ENCODE measurements around the gene MPP1. TPM values are rescaled to one million over a fixed set of nuclear protein-coding genes. Genes with fewer than 3 reads are reported as not detected.

The MPP1 gene
- polyA plus RNA-seq, 1 experiment: 14.2 TPM

GRCh38 chrX:154815274-154815818 is 10.1 kb upstream of the MPP1 start:
- ChIA-PET POLR2A (no interaction called here), CTCF (no interaction called here)

DNA sequence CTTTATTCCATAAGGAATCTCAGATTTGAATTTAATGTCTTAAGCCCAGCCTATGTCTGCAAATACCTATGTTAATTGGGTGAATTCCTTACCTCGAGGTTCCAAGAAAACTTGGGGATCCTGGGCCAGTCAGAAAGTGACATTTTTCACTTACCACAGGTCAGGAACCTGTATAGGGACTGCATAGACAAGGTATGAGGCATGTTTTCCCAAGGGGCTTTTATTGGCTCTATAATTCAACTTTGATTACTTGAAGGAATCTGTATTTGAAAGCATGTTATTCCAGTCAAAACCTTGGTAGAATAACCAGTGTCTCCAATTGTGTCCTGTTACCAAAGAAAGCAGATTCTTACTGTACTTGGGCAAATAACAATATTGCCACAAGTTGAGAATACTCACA is 8.5 kb upstream of the MPP1 start:
- Histone ChIP-seq H3K4me3 (ENCODE audit: low read depth, low read length) (no peak overlapping the region), H3K27me3 (ENCODE audit: control insufficient read depth, insufficient read depth, low read length) (no peaks in the 10 kb centered on the region), H3K36me3 (ENCODE audit: control insufficient read depth, insufficient read depth, low read length) (no peaks in the 10 kb centered on the region)
- ChIA-PET POLR2A (no interaction called here), CTCF (no interaction called here)
- DNase-seq (ENCODE audit: low read depth): no peak
- TF ChIP-seq CTCF (IDR thresholded peaks at IDR 0.05; ENCODE audit: insufficient read depth, low read depth, low read length): no peak

More at GRCh38 chrX:154815274-154815818, 10.1 kb upstream of the MPP1 start:
- TF ChIP-seq CTCF (IDR thresholded peaks at IDR 0.05; ENCODE audit: insufficient read depth, low read depth, low read length): no peak
- Histone ChIP-seq H3K27me3 (ENCODE audit: control insufficient read depth, insufficient read depth, low read length) (0 out of 2 replicates have a peak, but pooled peaks cover 1% of the 10 kb centered on the region), H3K36me3 (ENCODE audit: control insufficient read depth, insufficient read depth, low read length) (no peaks in the 10 kb centered on the region), H3K4me3 (ENCODE audit: low read depth, low read length) (no peak overlapping the region)
- no peak for DNase-seq (ENCODE audit: low read depth)

DNA sequence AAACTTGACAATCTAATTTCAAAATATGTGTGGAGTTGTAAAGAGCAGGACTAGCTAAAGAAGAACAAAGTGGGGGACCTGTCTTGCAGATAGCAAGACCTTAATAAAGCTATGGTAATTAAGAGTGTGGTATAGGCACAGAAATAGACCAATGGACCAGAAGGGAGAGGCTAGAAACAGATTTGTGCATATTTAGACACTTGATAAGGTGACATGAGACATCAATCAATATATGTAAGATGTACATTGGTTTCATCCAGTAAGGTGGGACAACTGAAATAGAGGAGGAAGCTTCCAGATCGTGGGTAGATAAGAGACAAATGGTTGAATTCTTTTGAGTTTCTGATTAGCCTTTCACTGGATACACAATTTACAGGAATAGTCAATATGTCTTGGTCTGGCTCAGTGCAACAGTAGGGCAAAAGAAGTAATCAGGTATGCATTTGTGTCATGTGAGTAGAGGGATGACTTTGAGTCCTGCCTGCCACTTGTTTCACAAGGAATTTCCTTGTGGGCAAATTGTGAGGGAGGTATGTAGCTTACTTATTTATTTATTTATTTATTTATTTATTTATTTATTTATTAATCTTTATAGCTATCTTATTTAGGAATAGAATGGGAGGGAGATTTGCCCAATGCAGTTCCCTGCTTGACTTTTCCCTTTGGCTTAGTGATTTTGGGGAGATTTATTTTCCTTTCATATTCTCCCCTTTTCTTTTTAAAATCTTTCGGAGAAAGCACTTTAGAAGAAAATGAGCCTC is 7.2 kb upstream of the MPP1 start:
- CTCF ChIA-PET: no interaction called here
- no peaks in the 10 kb centered on the region for H3K36me3 ChIP-seq (ENCODE audit: control insufficient read depth, insufficient read depth, low read length)
- no peak for TF ChIP-seq CTCF (IDR thresholded peaks at IDR 0.05; ENCODE audit: insufficient read depth, low read depth, low read length)
- POLR2A ChIA-PET: no interaction called here
- H3K4me3 ChIP-seq (ENCODE audit: low read depth, low read length): no peak overlapping the region
- no peaks in the 10 kb centered on the region; the same call in 1 of the 2 replicates for H3K27me3 ChIP-seq (ENCODE audit: control insufficient read depth, insufficient read depth, low read length)
- no peak for DNase-seq (ENCODE audit: low read depth)

GRCh38 chrX:154809939-154810665 is 4.8 kb upstream of the MPP1 start:
- Histone ChIP-seq H3K4me3 (ENCODE audit: low read depth, low read length) (no peak overlapping the region), H3K27me3 (ENCODE audit: control insufficient read depth, insufficient read depth, low read length) (no peaks in the 10 kb centered on the region; the same call in 1 of the 2 replicates), H3K36me3 (ENCODE audit: control insufficient read depth, insufficient read depth, low read length) (no peaks in the 10 kb centered on the region)
- TF ChIP-seq CTCF (IDR thresholded peaks at IDR 0.05; ENCODE audit: insufficient read depth, low read depth, low read length): no peak
- DNase-seq (ENCODE audit: low read depth): no peak
- ChIA-PET POLR2A (no interaction called here), CTCF (no interaction called here)

- DNase-seq (ENCODE audit: low read depth): no peak
- TF ChIP-seq CTCF (IDR thresholded peaks at IDR 0.05; ENCODE audit: insufficient read depth, low read depth, low read length): no peak
- Histone ChIP-seq H3K4me3 (ENCODE audit: low read depth, low read length) (no peak overlapping the region), H3K36me3 (ENCODE audit: control insufficient read depth, insufficient read depth, low read length) (no peaks in the 10 kb centered on the region; the same call in 1 of the 2 replicates), H3K27me3 (ENCODE audit: control insufficient read depth, insufficient read depth, low read length) (no peaks in the 10 kb centered on the region; the same call in 1 of the 2 replicates)
- POLR2A ChIA-PET: no interaction called here
- CTCF ChIA-PET: interaction anchor here (0.6 kb wide), 1 partner anchor 72 kb away, joined by 4 read pairs; no protein-coding TSS in a partner anchor
These were observed 1.7 kb upstream of the MPP1 start for GRCh38 chrX:154806837-154807501.
